Measurements from ENCODE around the gene TMEM272.
"Not testable (repeated sequence)": the region's sequence is repeated elsewhere in the genome, so short reads cannot be mapped to it uniquely, and the experiment has no call there.

Gene TMEM272

DNA sequence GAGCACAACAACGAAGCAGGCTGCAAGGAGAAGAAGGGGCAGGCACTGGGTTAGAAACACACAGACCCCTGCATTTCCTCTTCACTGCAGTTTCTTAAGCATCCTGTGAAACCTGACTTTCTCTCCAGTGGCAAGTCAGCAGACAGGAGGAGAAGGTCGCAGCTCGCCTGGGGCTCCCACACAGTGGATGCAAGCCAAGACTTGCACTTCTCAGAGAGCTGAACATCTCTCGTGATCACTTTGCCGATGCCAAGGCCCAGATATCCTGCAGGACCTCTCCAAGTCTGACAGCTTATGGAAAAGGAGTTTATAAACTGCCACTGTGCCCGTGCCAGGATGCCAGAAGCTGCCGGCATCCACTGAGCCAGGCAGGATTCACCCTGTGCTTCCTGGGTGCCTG is 18.4 kb downstream of the TMEM272 start:
- Histone ChIP-seq H4K20me1 (no peaks in the 10 kb centered on the region), H3K27ac (peak overlapping the region; percentile 1; the same call in 1 of the 2 replicates), H3K9me3 (no peaks in the 10 kb centered on the region), H3K4me3 (no peak overlapping the region), H3K4me2 (peak overlapping the region; percentile 81), H3K27me3 (no peaks in the 10 kb centered on the region), H3K4me1 (peaks cover 71% of the 10 kb centered on the region), H3K9ac (no peak overlapping the region; the same call in 1 of the 2 replicates), H3K36me3 (no peaks in the 10 kb centered on the region)
- no peak for TF ChIP-seq Cebpa-rat (IDR thresholded peaks at IDR 0.05)

DNA sequence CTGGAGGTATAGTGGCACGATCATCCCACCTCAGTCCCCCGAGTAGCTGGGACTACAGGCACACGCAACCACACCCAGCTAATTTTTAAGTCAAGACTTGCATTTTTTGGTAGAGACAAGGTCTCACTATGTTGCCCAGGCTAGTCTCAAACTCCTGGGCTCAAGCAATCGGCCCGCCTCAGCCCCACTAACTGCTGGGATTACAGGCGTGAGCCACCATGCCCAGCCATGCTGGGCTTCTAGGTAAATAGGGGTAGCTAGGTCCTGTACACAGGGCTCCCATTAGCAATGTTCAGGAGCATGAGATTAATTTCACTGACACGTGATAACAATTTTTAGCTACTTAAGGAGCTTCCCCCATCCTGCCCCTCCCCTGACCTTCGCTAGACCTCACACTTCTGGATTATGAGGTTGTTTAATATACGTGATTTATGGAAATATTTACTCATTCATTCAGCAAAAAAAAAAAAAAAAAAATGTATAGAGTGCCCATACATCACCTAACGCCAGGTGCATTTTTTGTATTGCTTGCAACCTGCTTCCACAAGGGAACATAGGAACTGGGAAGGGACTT is 19.2 kb downstream of the TMEM272 start:
- no peak overlapping the region for H3K4me3 ChIP-seq
- no peak for TF ChIP-seq Cebpa-rat (IDR thresholded peaks at IDR 0.05)
- peak overlapping the region; percentile 81 for H3K4me2 ChIP-seq
- H3K4me1 ChIP-seq = peaks cover 79% of the 10 kb centered on the region
- no peaks in the 10 kb centered on the region for H3K36me3 ChIP-seq
- H3K27me3 ChIP-seq = no peaks in the 10 kb centered on the region
- H3K9ac ChIP-seq = peak overlapping the region; percentile 30
- no peaks in the 10 kb centered on the region for H3K9me3 ChIP-seq
- no peaks in the 10 kb centered on the region for H4K20me1 ChIP-seq
- H3K27ac ChIP-seq = peak overlapping the region; percentile 80

GRCh38 chr13:51825165-51825592 is 19.8 kb downstream of the TMEM272 start:
- Histone ChIP-seq H3K27me3 (no peaks in the 10 kb centered on the region), H3K9ac (peak overlapping the region; percentile 30), H3K4me3 (peak overlapping the region; percentile 30; the same call in 1 of the 2 replicates), H3K4me2 (peak overlapping the region; percentile 81), H3K27ac (peak overlapping the region; percentile 80), H4K20me1 (no peaks in the 10 kb centered on the region), H3K4me1 (peaks cover 85% of the 10 kb centered on the region), H3K9me3 (no peaks in the 10 kb centered on the region), H3K36me3 (no peaks in the 10 kb centered on the region)
- peak; percentile 78; the same call in 1 of the 2 replicates for TF ChIP-seq Cebpa-rat (IDR thresholded peaks at IDR 0.05)

- not testable (repeated sequence) for H3K9me3 ChIP-seq, H3K27me3 ChIP-seq, H4K20me1 ChIP-seq, H3K36me3 ChIP-seq
- peak overlapping the region; percentile 30 for H3K9ac ChIP-seq
- peak overlapping the region; percentile 81 for H3K4me2 ChIP-seq
- peak overlapping the region; percentile 30; the same call in 1 of the 2 replicates for H3K4me3 ChIP-seq
- H3K27ac ChIP-seq = peak overlapping the region; percentile 80
- H3K4me1 ChIP-seq = peaks cover 88% of the 10 kb centered on the region
Measured at GRCh38 chr13:51824712-51825111, 20.3 kb downstream of the TMEM272 start.

DNA sequence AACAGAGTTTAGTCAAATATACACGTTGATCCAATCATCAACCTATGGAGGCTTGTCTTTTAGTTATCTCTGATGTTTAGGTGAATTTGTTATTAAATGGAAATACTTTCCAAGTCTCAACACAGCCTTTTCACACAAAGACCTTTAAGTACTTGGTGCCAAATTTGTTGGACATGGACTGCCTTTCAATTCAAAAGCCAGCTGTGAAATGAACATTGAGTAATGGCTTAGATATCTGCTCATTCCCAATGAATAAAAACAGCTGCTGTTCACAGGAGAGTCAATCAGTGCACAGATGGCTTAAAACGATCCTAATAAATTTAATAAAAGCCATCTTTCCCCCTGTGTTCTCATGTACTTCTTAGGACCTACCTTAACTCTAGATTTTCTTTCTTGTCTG is 21.1 kb downstream of the TMEM272 start:
- Histone ChIP-seq H3K4me3 (no peak overlapping the region), H3K4me2 (peak overlapping the region; percentile 81), H3K27me3 (no peaks in the 10 kb centered on the region), H3K36me3 (no peaks in the 10 kb centered on the region), H4K20me1 (no peaks in the 10 kb centered on the region), H3K27ac (peak overlapping the region; percentile 80), H3K9ac (no peak overlapping the region), H3K9me3 (no peaks in the 10 kb centered on the region), H3K4me1 (peaks cover 91% of the 10 kb centered on the region)
- no peak for TF ChIP-seq Cebpa-rat (IDR thresholded peaks at IDR 0.05)

DNA sequence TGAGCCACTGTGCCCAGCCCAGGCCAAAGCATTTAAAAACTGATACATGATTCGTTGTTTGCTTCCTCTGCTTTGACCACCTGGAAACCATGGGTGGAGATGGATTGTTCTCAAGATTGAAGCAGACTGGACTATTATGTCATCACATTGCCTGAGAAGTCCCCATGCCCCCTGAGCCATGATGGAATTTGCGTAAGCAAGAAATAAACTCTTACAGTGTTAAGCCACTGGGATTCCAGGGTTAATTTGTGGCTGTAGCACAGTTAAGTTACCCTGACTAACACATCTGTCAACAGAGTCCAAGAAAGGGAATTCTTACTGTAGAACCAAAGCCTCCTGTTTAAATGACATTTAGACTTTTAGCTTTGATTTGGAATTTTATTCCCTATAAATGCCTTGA is 21.6 kb downstream of the TMEM272 start:
- Histone ChIP-seq H3K27me3 (no peaks in the 10 kb centered on the region), H3K4me2 (peak overlapping the region; percentile 81), H3K36me3 (no peaks in the 10 kb centered on the region), H3K27ac (peak overlapping the region; percentile 80), H4K20me1 (no peaks in the 10 kb centered on the region), H3K9ac (no peak overlapping the region), H3K4me3 (no peak overlapping the region), H3K4me1 (peaks cover 93% of the 10 kb centered on the region), H3K9me3 (no peaks in the 10 kb centered on the region)
- no peak for TF ChIP-seq Cebpa-rat (IDR thresholded peaks at IDR 0.05)

DNA sequence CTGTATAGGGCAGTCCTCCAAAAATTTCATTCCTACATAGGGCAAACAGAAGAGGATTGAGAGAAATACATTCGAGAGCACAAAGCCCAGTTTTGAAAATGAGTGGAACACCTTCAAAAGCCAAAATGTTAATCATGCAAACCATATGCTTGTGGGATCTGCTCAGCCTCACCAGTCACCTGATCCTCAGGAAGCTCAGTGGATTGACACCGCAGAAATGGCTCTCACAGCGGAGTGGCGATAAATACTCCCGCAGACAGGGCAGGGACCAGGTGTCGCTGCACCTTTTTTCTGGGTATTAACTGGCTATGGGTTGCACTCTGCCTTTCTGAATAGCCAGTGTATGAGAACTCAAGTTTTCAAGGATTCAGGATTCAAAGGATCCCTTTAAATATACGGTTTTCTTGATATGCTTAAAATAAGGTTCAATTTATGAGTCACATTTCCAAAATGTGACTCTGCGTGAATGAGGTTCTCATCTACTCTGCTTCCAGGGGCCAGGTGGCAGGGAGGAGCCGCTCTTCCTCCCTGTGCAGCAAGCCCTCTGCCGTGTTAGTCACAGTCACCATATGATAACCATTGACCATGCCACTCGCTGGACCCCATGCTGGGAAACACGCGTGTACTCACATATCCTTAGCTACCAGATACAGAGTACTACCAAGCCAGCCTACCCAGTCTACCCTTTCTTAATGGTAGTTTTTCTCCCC is 22.7 kb downstream of the TMEM272 start:
- Histone ChIP-seq H3K4me1 (peaks cover 85% of the 10 kb centered on the region), H3K4me2 (peak overlapping the region; percentile 81), H3K9me3 (no peaks in the 10 kb centered on the region; the same call in 1 of the 2 replicates), H3K9ac (no peak overlapping the region), H4K20me1 (no peaks in the 10 kb centered on the region), H3K4me3 (peak overlapping the region; percentile 23; the same call in 1 of the 2 replicates), H3K27ac (peak overlapping the region; percentile 80), H3K36me3 (no peaks in the 10 kb centered on the region), H3K27me3 (no peaks in the 10 kb centered on the region)
- no peak for TF ChIP-seq Cebpa-rat (IDR thresholded peaks at IDR 0.05)

GRCh38 chr13:51821606-51822005 is 23.4 kb downstream of the TMEM272 start:
- no peaks in the 10 kb centered on the region; the same call in 1 of the 2 replicates for H3K9me3 ChIP-seq
- H4K20me1 ChIP-seq = no peaks in the 10 kb centered on the region
- H3K4me1 ChIP-seq = peaks cover 79% of the 10 kb centered on the region
- H3K4me3 ChIP-seq = peak overlapping the region; percentile 23; the same call in 1 of the 2 replicates
- H3K4me2 ChIP-seq = peak overlapping the region; percentile 81
- TF ChIP-seq Cebpa-rat (IDR thresholded peaks at IDR 0.05) = no peak
- peak overlapping the region; percentile 80; the same call in 1 of the 2 replicates for H3K27ac ChIP-seq
- H3K9ac ChIP-seq = 0 out of 2 replicates have a peak overlapping the region, but pooled peaks have one; percentile 39
- H3K36me3 ChIP-seq = no peaks in the 10 kb centered on the region
- H3K27me3 ChIP-seq = no peaks in the 10 kb centered on the region

GRCh38 chr13:51820016-51820597 is 24.9 kb downstream of the TMEM272 start:
- peak overlapping the region; percentile 81 for H3K4me2 ChIP-seq
- no peak overlapping the region for H3K4me3 ChIP-seq
- no peaks in the 10 kb centered on the region for H3K27me3 ChIP-seq
- H4K20me1 ChIP-seq = no peaks in the 10 kb centered on the region
- H3K9ac ChIP-seq = 0 out of 2 replicates have a peak overlapping the region, but pooled peaks have one; percentile 39
- H3K36me3 ChIP-seq = no peaks in the 10 kb centered on the region
- H3K4me1 ChIP-seq = peaks cover 75% of the 10 kb centered on the region
- peak overlapping the region; percentile 80 for H3K27ac ChIP-seq
- H3K9me3 ChIP-seq = no peaks in the 10 kb centered on the region; the same call in 1 of the 2 replicates
- no peak for TF ChIP-seq Cebpa-rat (IDR thresholded peaks at IDR 0.05)

- peak overlapping the region; percentile 81 for H3K4me2 ChIP-seq
- TF ChIP-seq Cebpa-rat (IDR thresholded peaks at IDR 0.05) = no peak
- H3K36me3 ChIP-seq = no peaks in the 10 kb centered on the region
- H3K9ac ChIP-seq = no peak overlapping the region
- no peaks in the 10 kb centered on the region for H3K27me3 ChIP-seq
- H3K27ac ChIP-seq = 0 out of 2 replicates have a peak overlapping the region, but pooled peaks have one; percentile 13
- no peak overlapping the region for H3K4me3 ChIP-seq
- H3K9me3 ChIP-seq = no peaks in the 10 kb centered on the region; the same call in 1 of the 2 replicates
- H3K4me1 ChIP-seq = peaks cover 75% of the 10 kb centered on the region
- no peaks in the 10 kb centered on the region for H4K20me1 ChIP-seq
Measured at GRCh38 chr13:51819544-51819943, 25.4 kb downstream of the TMEM272 start.

All from BLaER1 (cell line).